DMS79 (cell line): ENCODE results near the gene ABLIM2.

Source experiments
- DNase-seq: peaks from one replicate; lab custom pipeline; 2025; lab: John Stamatoyannopoulos, UW

The ABLIM2 gene

DNA sequence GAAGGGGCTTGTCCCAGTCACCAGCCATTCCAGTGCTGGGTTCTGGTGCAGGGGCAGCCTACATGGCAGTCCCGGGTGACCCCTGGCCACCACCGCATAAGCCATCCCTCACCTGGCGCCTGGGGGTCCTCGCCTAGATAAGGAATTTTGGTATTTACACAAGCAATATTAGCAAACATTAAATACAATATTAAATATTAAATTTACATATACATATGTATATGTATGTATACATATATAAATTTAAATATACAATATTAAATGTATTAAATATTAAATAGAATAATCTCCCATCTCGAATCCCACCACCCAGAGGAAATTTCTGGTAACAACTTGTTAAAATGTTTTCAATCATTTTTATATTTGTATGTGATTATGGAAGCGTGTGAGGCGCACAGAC is 114.4 kb downstream of the ABLIM2 start:
- DNase-seq: no peak

DNA sequence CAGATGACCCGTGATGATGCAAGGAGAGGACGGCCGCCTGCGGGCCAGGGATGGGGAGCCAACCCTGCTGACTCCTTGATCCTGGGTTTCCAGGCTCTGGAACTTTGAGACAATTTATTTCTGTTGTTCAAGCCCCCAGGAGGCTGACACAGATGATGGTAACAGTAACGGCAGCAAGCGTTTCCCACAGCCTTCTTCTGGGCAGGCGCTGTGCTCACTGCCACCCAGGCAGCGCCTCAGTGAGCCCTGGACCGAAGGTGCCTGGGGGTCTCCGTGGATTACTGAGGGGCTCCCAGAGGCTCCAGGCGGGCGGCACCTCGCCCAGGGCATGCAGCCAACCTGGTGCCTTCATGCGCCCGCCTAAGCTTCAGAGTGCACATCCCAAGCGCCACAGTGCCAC is 115.0 kb downstream of the ABLIM2 start:
- no peak for DNase-seq

DNA sequence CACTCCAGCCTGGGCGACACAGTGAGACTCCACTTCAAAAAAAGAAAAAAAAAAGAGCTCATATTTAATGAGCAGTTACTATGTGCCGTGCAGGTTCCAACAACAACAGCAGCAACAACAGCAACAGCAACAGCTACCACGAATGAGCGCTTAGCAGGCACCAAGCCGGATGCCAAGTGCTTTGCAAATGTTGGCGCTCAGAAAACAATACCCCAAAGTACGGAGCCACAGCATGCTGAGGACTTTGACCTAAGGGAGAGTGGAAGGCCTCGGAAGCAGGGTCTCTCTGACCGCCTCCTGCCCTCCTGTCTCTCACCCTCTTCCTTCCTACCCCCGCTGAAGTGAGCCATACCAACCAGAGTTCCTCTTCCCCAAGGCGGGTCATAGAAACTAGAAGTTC is 116.7 kb downstream of the ABLIM2 start:
- no peak for DNase-seq

DNA sequence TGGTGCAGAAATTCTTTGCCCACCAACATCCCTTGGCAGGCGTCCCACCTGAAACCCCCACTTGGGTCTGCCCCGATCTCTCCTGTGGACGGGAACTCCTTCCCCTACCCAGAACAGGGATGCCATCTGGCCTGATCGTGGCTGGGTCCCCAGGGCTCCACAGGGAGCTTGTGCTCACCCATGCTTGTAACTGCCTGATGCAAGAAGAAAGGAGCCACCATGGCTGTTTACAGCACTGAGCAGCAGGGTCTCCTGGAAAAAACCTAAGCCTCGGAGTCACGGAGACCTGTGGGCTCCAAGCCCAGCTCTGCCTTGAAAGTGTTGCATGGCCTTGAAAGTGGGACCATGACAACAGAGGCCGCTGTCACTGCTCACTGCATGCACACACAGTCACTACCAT is 117.4 kb downstream of the ABLIM2 start:
- DNase-seq: no peak

DNA sequence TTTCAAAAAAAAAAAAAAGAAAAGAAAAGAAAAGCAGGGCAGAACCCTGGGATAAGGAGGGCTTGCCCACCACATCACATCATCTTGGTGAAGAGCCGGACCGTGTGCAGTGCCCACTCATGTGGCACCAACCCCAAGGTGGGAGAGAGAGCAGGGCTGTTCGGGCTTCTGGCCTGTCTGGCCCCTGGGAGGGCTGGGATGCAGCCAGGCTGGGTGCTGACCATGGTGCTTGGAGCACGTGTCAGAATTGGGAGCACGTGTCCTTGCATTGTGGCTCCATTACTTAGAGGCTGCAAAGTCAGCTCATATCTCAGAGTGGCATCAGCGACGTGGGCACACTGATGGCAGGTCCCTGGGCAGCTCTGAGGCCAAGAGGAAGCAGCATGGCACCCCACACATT is 118.0 kb downstream of the ABLIM2 start:
- no peak for DNase-seq

DNA sequence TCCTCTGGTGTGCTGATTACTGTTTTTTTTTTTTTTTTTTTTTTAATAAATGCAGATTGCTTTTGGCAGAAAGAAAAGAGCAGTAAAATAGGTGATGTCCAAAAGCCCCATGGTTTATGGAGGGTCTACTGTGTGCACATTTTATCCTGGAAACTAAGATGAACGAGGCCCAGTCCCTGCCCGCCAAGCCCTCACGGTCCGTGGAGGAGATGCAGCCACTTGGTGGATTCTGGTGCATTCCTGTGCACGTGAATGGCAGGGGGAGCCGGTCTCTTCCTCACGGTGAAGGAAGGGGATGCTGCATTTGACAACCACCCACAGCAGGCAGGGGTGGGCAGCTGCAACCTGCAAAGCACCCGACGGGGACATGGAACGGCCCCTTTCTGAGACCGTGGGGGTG is 118.8 kb downstream of the ABLIM2 start:
- DNase-seq: no peak

DNA sequence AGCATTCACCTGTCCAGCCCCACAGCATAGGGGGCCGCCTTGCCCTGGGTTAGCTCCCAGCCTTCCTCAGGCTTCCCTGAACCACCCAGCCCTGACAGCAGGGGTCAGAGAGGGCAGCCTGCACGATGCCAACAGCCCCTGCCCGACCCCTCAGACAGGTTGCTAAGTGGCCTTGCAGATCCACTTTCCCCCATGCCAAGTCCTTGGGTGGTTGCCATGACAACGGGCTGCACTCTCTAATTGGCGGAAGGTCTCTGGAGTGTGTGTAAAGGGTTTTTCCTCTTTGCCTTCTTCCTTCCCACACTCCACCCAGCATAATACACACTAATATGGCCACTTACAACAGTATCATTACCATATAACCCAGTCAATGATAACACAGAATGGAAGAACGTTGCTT is 119.3 kb downstream of the ABLIM2 start:
- DNase-seq: peak; percentile 87

DNA sequence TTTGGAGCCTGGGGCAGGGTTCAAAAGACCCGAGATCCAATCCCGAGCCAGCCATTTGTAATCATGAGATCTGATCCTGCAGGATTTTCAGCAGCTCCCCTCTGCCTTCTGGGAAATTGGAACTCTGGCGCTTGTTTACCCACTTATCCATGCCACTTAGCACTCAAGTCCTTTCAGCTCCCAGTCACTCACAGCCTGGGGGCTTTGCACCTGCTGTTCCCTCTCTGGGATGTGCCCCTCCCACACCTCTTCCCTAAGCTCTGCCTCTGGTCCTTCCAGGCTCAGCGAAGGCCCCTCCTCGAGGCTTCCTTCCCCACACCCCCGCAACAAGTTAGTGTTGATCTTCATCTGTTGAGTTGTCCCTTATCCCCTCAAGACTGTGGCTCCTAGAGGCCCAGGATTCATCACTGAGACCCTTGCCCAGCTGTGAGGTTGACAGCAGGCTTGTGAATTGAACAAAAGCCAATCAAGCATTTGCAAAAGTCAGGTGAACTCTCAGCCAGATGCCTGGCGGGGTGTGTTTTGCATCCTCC is 119.8 kb downstream of the ABLIM2 start:
- peak; percentile 83 for DNase-seq

DNA sequence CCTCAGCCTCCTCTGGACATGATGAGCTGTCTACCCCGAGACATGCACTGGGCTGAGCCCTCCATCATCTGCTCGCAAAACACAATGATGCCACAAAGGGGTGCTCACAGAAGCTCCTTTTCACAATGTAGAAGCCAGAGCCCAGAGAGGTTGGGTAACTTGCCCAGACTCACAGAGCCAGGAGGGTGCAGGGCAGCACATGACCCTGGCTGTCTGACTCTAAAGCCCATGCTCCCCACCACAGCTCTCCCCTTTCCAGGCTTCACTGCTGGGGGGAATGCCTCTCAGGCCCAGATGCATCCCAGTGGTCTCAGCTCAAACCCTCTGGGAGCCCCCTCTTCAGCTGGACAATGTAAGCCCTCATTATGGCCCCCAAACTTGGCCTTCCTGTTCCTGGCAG is 120.5 kb downstream of the ABLIM2 start:
- no peak for DNase-seq

DNA sequence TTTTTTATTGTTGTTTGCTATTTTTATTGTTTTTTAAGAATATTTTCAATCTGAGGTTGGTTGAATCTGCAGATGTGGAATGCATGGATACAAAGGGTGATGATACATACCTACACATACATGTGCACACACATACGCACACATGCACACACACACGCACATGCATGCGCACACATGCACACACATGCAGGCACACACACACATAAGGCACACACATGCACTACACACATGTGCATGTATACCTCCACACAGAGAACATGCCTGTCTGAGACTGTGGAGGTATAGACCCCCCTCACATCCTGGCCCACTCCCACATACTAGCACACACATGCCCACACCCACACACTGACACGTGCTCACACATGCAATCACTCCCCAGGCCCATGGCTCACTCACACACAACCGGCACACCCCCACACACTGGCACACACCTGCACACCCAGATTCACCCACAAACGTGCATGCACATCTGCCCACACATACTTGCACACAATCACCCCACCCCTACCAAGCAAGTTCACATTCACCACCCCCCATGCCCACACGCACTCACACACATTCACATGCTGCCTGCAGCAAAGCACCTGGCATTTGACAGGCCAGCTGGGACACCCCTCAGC is 121.4 kb downstream of the ABLIM2 start:
- no peak for DNase-seq

DNA sequence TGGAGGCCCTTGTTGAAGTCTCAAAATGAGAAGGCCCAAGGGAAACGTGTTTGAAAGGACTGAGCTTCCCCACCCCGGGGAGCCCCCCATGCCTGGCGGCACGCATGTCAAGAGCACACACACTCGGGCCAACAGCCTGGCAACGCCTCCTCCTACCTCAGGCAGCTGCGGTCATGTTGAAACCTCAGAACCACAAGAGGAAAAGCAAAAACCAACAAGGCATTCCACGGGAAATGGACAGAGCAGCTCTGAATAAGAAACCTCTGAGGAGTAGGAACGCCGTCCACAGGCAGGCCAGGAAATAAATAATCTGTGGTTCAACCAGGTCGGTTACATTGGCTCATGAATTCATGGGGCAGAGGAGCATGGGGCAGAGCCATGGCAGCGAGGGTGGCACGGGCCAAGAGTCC is 123.2 kb downstream of the ABLIM2 start:
- DNase-seq: peak; percentile 85

DNA sequence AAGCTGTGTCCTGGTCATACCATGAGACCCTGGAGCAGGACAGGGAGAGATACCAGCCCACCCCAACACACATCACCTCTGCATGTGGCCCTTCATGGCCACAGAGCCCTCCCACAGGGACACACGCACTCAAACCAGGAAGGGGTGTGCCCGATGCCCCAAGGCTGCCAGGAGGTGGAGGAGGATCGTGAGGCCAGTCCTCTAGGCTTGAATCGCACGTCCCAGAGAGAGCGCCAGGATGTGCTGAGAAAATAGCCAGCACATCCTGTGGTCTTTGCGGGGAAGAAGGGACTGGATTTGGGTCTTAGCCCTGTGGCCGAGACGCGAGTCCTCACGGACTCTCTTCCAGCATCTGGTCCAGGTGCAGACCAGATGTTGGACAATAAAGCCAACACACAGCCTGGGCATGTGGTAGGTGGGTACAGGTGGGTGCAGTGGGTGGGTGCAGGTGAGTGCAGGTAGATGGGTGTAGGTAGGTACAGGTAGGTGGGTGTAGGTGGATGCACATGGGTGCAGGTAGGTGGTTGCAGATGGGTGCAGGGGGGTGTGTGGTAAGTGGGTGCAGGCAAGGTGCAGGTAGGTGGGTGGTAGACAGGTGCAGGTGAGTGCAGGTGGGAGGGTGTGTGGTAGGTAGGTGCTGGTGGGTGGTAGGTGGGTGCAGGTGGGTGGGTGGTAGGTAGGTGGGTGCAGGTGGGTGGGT is 124.6 kb downstream of the ABLIM2 start:
- no peak for DNase-seq

DNA sequence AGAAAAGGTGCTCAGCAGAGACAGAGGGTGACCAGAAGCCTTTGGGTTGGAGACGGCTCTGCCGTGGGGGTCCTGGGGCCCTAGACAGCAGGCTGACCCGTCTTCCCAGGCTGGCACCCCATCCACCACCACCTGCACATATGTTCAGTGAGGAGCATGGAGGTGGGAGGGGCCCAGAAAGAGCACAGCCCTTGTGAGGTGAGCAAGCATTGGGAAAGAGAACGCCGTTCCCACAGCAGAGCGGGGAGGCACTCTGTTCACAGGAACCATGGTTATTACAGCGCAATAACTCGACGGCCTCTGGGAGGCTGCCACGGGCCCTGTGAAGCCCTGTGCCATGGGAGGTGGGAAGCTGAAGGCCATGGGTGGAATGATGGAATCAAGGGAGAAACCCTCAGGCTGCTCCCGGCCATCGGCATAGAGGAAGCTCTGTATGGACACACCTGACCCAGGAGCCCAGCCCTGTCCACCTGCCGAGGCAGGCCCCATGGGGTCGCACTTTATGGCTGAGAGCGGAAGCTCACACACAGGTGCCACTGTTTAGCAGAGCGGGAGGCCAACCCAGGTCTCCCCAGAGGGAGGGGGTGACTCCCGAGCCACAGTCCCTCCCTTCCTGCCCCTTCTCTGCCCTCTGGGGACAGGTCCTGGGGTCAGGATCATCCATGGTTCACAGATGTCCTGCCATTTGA is 125.4 kb downstream of the ABLIM2 start:
- DNase-seq: no peak

DNA sequence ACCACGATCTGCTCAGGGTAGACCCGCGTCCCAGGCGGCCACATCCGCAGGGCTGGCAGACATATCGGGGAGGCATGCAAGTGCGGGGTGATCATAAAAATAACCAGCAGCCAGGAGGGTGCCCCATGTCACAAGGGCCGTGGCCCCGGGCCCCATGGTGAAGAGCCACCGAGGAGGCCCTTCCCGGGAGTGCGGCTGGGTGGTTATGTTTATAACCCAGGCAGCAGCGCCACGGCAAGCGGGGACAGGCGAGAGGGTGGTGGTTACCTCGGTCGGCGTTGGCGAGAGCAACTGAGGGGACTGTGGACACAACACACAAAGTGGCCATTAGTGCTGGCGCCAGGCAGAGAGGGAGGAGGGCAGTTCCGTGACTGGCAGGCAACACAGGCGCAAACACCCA is 126.2 kb downstream of the ABLIM2 start:
- DNase-seq: no peak

DNA sequence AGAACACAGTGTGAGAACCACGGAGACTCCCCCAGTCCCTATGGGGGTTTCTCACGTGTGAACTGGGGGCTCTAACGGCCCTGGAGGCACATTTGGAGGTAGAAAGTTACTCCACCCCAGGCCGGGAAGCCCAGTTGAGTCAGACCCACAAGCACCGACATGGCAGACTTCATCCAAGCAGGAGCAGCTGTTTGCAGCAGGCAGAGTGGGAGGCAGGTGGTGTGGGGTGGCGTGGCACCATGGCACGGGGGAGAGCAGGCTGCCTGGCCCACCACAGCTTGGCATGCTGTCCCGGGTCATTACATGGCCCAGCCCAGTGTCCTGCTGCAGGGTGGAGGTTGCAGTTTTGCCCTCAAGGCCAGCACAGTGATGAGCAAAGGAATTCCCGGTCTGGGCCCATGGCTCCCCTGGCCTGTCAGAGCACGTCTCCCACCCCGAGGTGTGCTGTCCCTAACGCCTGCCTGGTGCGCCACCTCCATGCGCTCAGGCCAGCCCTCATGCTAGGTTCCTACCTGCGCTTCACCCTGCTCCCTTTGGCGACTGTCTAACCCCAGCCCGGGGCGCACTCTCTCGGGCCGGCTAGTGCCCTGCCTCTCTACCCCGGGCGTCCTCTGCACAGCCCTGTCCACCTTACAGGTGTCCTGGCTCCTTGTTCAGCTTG is 128.4 kb downstream of the ABLIM2 start:
- no peak for DNase-seq

DNA sequence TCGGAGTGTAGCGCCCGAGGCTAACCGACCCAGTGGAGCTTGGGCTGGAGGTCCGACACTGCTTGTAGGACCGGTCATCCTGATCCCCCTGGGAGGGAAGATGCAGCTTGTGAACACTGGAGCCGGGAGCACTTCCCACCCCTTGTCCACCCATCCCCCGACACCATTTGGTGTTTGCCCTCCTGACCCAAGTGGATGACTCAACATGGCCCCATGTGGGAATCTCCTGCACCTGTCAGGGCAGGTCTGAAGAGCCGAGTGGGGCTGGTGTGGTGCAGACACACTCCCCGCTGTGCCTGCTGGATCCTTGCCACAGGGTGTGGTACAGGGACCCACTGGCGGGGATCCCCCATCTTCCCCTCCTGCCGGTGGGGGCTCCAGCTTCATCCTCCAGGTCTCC is 128.9 kb downstream of the ABLIM2 start:
- DNase-seq: no peak

DNA sequence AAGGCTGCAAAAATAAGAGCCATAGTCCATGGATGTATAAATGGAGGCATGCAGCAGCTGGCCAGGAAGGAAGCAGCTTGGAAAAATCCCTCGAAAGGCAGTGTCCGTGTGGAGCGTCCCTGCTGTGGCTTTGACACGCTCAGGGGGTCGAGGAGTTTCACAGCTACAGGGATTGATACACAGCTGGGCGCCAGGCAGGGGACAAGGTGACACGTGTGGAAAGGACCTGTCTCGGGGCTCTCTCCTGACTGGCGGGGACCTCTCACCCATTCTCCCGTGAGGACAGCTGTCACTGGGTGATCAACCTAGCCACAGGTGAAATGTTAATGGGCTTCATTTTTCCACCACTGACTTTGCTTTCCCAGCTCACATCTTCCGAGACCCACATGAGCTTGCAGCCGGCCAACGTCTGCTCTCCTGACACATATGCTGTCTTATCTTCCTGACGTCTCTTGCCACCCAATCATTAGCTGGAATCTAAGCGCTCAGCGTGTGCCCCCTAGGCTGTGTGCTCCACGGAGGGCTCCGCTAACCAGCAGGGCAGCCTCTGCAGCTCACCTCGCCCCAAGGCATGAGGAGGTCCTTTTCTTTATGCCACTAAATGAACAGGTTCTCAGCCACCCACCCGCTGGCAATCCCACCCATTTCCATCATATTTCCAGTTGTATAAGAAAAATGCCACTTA is 129.6 kb downstream of the ABLIM2 start:
- no peak for DNase-seq

DNA sequence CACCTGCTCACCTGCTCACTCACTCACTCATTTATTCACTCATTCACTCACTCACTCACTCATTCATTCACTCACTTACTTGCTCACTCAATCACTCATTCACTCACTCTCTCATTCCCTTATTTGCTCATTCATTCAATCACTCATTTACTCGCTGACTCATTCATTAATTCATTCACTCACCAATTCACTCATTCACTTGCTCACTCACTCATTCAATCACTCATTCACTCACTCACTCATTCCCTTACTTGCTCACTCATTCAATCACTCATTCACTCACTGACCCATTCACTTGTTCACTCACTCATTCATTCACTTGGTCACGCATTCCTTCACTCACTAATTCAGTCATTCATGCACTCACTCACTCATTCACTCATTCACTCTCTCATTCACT is 130.2 kb downstream of the ABLIM2 start:
- DNase-seq: no peak

DNA sequence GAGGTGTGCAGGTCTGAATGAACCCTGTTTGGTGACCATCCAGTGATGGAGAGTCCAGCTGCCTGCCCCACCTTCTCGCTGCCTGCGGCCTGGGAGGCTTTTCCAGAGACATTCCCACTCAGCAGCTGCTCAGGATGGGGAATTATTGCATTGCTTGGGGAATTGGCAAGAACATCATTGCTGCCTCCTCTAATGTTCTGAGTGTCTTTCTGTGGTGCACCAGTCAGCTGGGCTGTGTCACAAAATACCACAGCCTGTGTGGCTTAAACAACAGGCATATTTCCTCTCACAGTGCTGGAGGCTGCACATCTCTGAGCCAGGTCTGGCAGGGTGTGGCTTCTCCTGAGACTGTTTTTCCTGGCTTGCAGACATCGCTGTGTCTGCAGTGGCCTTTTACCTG is 132.2 kb downstream of the ABLIM2 start:
- no peak for DNase-seq

DNA sequence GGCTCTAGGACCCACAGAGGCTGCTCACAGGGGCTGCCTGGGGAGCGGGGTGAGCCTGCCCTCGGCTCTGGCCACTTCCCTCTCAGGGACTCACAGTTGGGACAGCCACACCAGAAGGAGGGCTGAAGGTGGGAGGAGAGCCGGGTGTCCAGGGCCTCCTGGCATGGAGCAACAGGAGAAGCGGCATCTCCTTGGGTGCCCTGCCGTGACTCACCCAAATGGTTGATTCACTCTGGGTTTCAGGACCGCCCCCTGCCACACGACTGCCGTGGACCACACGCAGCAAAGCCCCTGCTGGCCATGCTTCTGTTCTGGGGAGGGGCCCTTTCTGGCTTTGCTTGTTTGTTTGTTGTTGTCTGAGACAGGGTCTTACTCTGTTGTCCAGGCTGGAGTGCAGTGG is 132.9 kb downstream of the ABLIM2 start:
- DNase-seq: no peak

DNA sequence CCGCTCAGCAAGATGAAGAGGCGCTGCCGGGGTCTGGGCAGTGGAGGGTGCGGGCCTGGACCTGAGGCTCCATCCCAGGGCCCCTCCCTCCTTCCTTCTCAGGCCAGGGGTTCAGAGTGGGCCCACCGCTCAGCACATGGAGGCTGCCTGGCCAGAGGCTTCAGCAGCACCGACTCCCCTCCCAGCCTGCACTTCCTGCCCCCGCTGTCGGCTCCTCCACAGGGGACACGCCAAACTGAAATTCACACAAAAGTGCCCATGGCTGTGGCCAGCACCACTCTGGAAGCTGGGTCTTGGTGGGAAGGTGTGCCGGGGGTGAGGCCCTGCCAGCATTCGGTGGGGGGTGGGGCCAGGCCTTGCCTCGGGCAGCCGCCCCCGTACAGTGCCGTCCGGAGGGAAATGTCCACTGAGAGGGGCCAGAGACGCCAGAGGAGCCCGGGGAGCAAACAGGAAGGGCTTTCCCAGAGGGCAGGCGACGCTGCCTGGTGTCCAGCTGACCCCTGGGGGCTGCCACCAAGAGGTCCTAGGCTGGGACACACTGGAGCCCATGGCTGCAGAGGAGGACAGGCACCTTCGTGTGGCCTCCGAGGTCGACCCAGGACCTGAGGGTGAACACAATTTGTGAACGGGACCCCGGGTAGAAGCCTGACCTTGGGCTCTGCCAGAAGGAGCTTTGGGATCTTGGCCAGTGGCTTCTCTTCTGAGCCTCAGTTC is 134.4 kb downstream of the ABLIM2 start:
- DNase-seq: no peak

DNA sequence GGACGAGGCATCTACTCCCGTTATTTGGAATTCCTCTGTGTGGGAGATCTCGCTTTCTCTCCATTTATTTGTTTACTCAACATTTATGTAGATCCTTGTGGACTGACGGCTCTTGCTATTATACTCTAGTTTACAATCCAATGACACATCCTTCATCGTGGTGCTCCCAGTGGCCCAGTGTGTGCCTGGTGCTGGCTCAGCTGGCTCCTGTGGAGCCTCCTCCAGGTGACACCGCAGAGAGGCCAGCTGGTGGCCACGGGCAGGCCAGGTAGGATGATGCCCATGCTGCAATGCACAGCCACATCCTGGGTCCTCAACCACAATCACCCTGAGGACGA is 134.9 kb downstream of the ABLIM2 start:
- no peak for DNase-seq
